Neural cell (in vitro differentiated cells): ENCODE data around the gene WIPI1. TPM values are rescaled to one million over a fixed set of nuclear protein-coding genes. Genes with fewer than 3 reads are reported as not detected.
A peak's percentile ranks its signal among the peaks of the same experiment; 100 is the strongest.

ENCODE experiments used
- H2AFZ ChIP-seq: fragments of 200-600, 300-800 bp; sonication (generic), shearing (Covaris generic); 2 replicates; pipeline ENCODE4 v1.6.0; 2014; ENCODE audit warnings: low read depth, mild to moderate bottlenecking, antibody characterized with exemption, low read length, moderate library complexity
- H3F3A ChIP-seq: fragments of 200-600 bp; shearing (Covaris generic); 2 replicates; pipeline ENCODE4 v1.6.1; 2016; ENCODE audit warnings: mild to moderate bottlenecking, moderate library complexity, mixed read lengths, antibody characterized with exemption, low read length; ENCODE audit not compliant: insufficient read depth, poor library complexity, severe bottlenecking
- H3K27ac ChIP-seq: fragments of 200-600, 300-800 bp; sonication (generic), shearing (Covaris generic); 2 replicates; pipeline ENCODE4 v1.5.1; 2014; ENCODE audit warnings: mild to moderate bottlenecking, low read length, moderate library complexity
- H3K27me3 ChIP-seq: fragments of 300-800, 200-600 bp; sonication (generic), shearing (Covaris generic); 2 replicates; pipeline ENCODE4 v1.6.0; 2014; ENCODE audit warnings: mild to moderate bottlenecking, low read depth, low read length, moderate library complexity; ENCODE audit not compliant: insufficient read depth
- H3K36me3 ChIP-seq: fragments of 300-800, 200-600 bp; sonication (generic), shearing (Covaris generic); 2 replicates; pipeline ENCODE4 v1.5.1; 2014; ENCODE audit warnings: mild to moderate bottlenecking, antibody characterized with exemption, low read length, moderate library complexity; ENCODE audit not compliant: insufficient read depth
- H3K4me2 ChIP-seq: fragments of 300-800, 200-600 bp; sonication (generic), shearing (Covaris generic); 2 replicates; pipeline ENCODE4 v1.6.0; 2014; ENCODE audit warnings: mild to moderate bottlenecking, low read length
- H3K4me3 ChIP-seq: fragments of 300-800, 200-600 bp; sonication (generic), shearing (Covaris generic); 2 replicates; pipeline ENCODE4 v1.5.1; 2014; ENCODE audit warnings: mild to moderate bottlenecking, low read length, moderate library complexity
- H3K79me2 ChIP-seq: fragments of 200-600 bp; shearing (Covaris generic); replicated peaks from 2 replicates; pipeline ENCODE4 v1.6.0; 2014; ENCODE audit warnings: mild to moderate bottlenecking, low read length, moderate library complexity; ENCODE audit not compliant: insufficient read depth
- H3K9ac ChIP-seq: fragments of 300-800, 200-600 bp; sonication (generic), shearing (Covaris generic); 2 replicates; pipeline ENCODE4 v1.6.1; 2016; ENCODE audit warnings: mild to moderate bottlenecking, low read length, mixed read lengths
- H3K9me2 ChIP-seq: fragments of 200-600 bp; shearing (Covaris generic); 2 replicates; pipeline ENCODE4 v1.6.1; 2016; ENCODE audit warnings: mild to moderate bottlenecking, low read length, mixed read lengths; ENCODE audit not compliant: insufficient read depth
- H3K9me3 ChIP-seq: fragments of 200-600, 300-800 bp; sonication (generic), shearing (Covaris generic); 2 replicates; pipeline ENCODE4 v1.6.1; 2016; ENCODE audit warnings: mild to moderate bottlenecking, mixed run types, low read length, moderate library complexity, mixed read lengths
- H4K20me1 ChIP-seq: fragments of 200-600 bp; shearing (Covaris generic); 2 replicates; pipeline ENCODE4 v1.6.1; 2016; ENCODE audit warnings: mild to moderate bottlenecking, mixed run types; ENCODE audit not compliant: insufficient read depth
- CTCF ChIP-seq: fragments of 450-650 bp; IDR thresholded peaks from 2 replicates; pipeline ENCODE4 v1.5.1; 2014; ENCODE audit warnings: antibody characterized with exemption, mild to moderate bottlenecking, moderate library complexity; ENCODE audit not compliant: poor library complexity, severe bottlenecking
- EP300 ChIP-seq: fragments of 450-650 bp; conservative IDR thresholded peaks from 2 replicates; pipeline ENCODE4 v1.6.1; 2014; ENCODE audit warnings: antibody characterized with exemption, mild to moderate bottlenecking, moderate library complexity; ENCODE audit not compliant: poor library complexity, severe bottlenecking
- EZH2 ChIP-seq: fragments of 200-600, 300-800 bp; shearing (Covaris generic), sonication (generic); IDR thresholded peaks from 2 replicates; pipeline ENCODE4 v1.6.1; 2014; ENCODE audit warnings: antibody characterized with exemption, low read length, borderline replicate concordance, mild to moderate bottlenecking; ENCODE audit not compliant: insufficient read depth, poor library complexity, severe bottlenecking
- MXI1 ChIP-seq: fragments of 450-650 bp; conservative IDR thresholded peaks from 2 replicates; pipeline ENCODE4 v1.6.1; 2014; ENCODE audit warnings: antibody characterized with exemption, mild to moderate bottlenecking; ENCODE audit not compliant: poor library complexity, severe bottlenecking
- POLR2AphosphoS5 ChIP-seq: IDR thresholded peaks from 2 replicates; pipeline ENCODE4 v1.6.1; 2012
- RAD21 ChIP-seq: fragments of 450-650 bp; conservative IDR thresholded peaks from 2 replicates; pipeline ENCODE4 v1.6.1; 2014; ENCODE audit warnings: antibody characterized with exemption, mild to moderate bottlenecking, moderate library complexity
- REST ChIP-seq: IDR thresholded peaks from 2 replicates; pipeline ENCODE4 v1.6.1; 2012; ENCODE audit warnings: borderline replicate concordance
- SMC3 ChIP-seq: fragments of 450-650 bp; conservative IDR thresholded peaks from 2 replicates; pipeline ENCODE4 v1.6.1; 2014; ENCODE audit warnings: antibody characterized with exemption, mild to moderate bottlenecking, moderate library complexity; ENCODE audit not compliant: poor library complexity
- TAF1 ChIP-seq: IDR thresholded peaks from 2 replicates; pipeline ENCODE4 v1.6.1; 2012; ENCODE audit warnings: low read depth
- polyA plus RNA-seq: library from polyadenylated mRNA; depleted of rRNA; stranded (reverse); fragments of >200 nt; gene quantifications from 2 replicates; pipeline ENCODE4 v1.2.3, GENCODE V29; 2014

The WIPI1 gene
- polyA plus RNA-seq, 1 donor from 2014 or later = 17.8 TPM

- no peak for TF ChIP-seq MXI1
- TF ChIP-seq SMC3 = no peak
- TF ChIP-seq EP300 = no peak
- TF ChIP-seq EZH2 = no peak
- no peak for TF ChIP-seq RAD21
- TF ChIP-seq TAF1 = no peak
- no peak for TF ChIP-seq REST
- TF ChIP-seq CTCF = no peak
- no peak for TF ChIP-seq POLR2AphosphoS5
- Histone ChIP-seq H3K27me3 (peaks cover 12% of the 10 kb centered on the region), H4K20me1 (no peaks in the 10 kb centered on the region), H3K4me2 (no peak overlapping the region), H3K36me3 (no peaks in the 10 kb centered on the region), H3K9me3 (no peaks in the 10 kb centered on the region), H2AFZ (no peak overlapping the region), H3F3A (no peaks in the 10 kb centered on the region), H3K9ac (no peak overlapping the region), H3K9me2 (no peaks in the 10 kb centered on the region), H3K79me2 (no peaks in the 10 kb centered on the region), H3K27ac (no peak overlapping the region), H3K4me3 (no peak overlapping the region)
Measured at GRCh38 chr17:68453991-68454665, 3.2 kb downstream of the WIPI1 start.

- H3K9me2 ChIP-seq = no peaks in the 10 kb centered on the region
- no peak overlapping the region for H3K27ac ChIP-seq
- no peaks in the 10 kb centered on the region for H3K36me3 ChIP-seq
- no peaks in the 10 kb centered on the region for H3F3A ChIP-seq
- no peaks in the 10 kb centered on the region for H3K79me2 ChIP-seq
- no peak overlapping the region for H3K9ac ChIP-seq
- no peak overlapping the region for H3K4me3 ChIP-seq
- TF ChIP-seq MXI1 (no peak), POLR2AphosphoS5 (peak; percentile 11), REST (no peak), EP300 (no peak), SMC3 (no peak)
- no peaks in the 10 kb centered on the region for H3K9me3 ChIP-seq
- H4K20me1 ChIP-seq = no peaks in the 10 kb centered on the region
- no peak overlapping the region for H2AFZ ChIP-seq
- no peak overlapping the region for H3K4me2 ChIP-seq
- H3K27me3 ChIP-seq = peaks cover 8% of the 10 kb centered on the region
Measured at GRCh38 chr17:68452724-68453290, 4.5 kb downstream of the WIPI1 start.
